SK-N-SH (cell line): ENCODE measurements around the gene KLHL8. TPM values are rescaled to one million over a fixed set of nuclear protein-coding genes. Genes with fewer than 3 reads are reported as not detected.
A peak's percentile ranks its signal among the peaks of the same experiment; 100 is the strongest.
"Not testable (repeated sequence)": the region's sequence is repeated elsewhere in the genome, so short reads cannot be mapped to it uniquely, and the experiment has no call there.

ENCODE experiments used
- CTCF ChIA-PET: fragments of 300-600, 350-600 bp; formaldehyde crosslinking; extraction: SDS; loops from one replicate; lab custom pipeline; 2021; lab: Yijun Ruan, JAX
- POLR2A ChIA-PET: fragments of 350-600 bp; sonication (Branson Sonifier 250); formaldehyde crosslinking; extraction: SDS; loops from one replicate; lab custom pipeline; 2020; ENCODE audit warnings: antibody characterized with exemption, inconsistent platforms; lab: Yijun Ruan, JAX
- DNase-seq: peaks from one replicate; pipeline ENCODE4 v3.0.0; 2012
- H2AFZ ChIP-seq: fragments of 200-600 bp; sonication (generic); 2 replicates; pipeline ENCODE4 v1.8.1; 2016; ENCODE audit warnings: antibody characterized with exemption, mild to moderate bottlenecking, low read depth
- H3F3A ChIP-seq: fragments of 200-600 bp; sonication (generic); replicated peaks from 2 replicates; pipeline ENCODE3; 2016; ENCODE audit warnings: antibody characterized with exemption, mild to moderate bottlenecking; ENCODE audit not compliant: insufficient read depth
- H3K27ac ChIP-seq, 2 experiments: fragments of 200-500 bp in 1 of 2; fragments of 200-600 bp in 1 of 2; sonication (Bioruptor generic) in 1 of 2; sonication (generic), shearing (Covaris generic) in 1 of 2; 2 replicates each; pipeline versions ENCODE4 v1.5.1 to v1.6.1; 2014 to 2016; ENCODE audit warnings: low read depth in 2 of 2, inconsistent platforms in 1 of 2, low read length in 1 of 2, mild to moderate bottlenecking in 1 of 2, mixed read lengths in 1 of 2
- H3K27me3 ChIP-seq: fragments of 200-600 bp; sonication (generic), shearing (Covaris generic); 2 replicates; pipeline ENCODE4 v1.6.1; 2016; ENCODE audit warnings: mixed run types; ENCODE audit not compliant: insufficient read depth
- H3K36me3 ChIP-seq, 2 experiments: fragments of 200-500 bp in 1 of 2; fragments of 200-600 bp in 1 of 2; sonication (Bioruptor generic) in 1 of 2; sonication (generic) in 1 of 2; replicated peaks in 1 of 2; 2 replicates each; pipeline versions ENCODE3 to v1.5.1; 2014 to 2016; ENCODE audit warnings: low read length in 1 of 2, mild to moderate bottlenecking in 1 of 2; ENCODE audit not compliant: insufficient read depth in 2 of 2, control insufficient read depth in 1 of 2
- H3K4me1 ChIP-seq, 2 experiments: fragments of 200-500 bp in 1 of 2; fragments of 200-600 bp in 1 of 2; sonication (Bioruptor generic) in 1 of 2; sonication (generic), shearing (Covaris generic) in 1 of 2; 2 replicates each; pipeline versions ENCODE4 v1.5.1 to v1.6.1; 2014 to 2016; ENCODE audit warnings: low read depth in 1 of 2, low read length in 1 of 2, mixed run types in 1 of 2; ENCODE audit not compliant: insufficient read depth in 2 of 2, control insufficient read depth in 1 of 2
- H3K4me2 ChIP-seq: fragments of 200-600 bp; sonication (generic), shearing (Covaris generic); 2 replicates; pipeline ENCODE4 v1.6.1; 2017; ENCODE audit warnings: mixed run types
- H3K4me3 ChIP-seq, 2 experiments: fragments of 200-500 bp in 1 of 2; fragments of 200-600 bp in 1 of 2; sonication (Bioruptor generic) in 1 of 2; sonication (generic), shearing (Covaris generic) in 1 of 2; 2 replicates each; pipeline versions ENCODE4 v1.5.1 to v1.8.1; 2014 to 2016; ENCODE audit warnings: low read depth in 2 of 2, inconsistent platforms in 1 of 2, low read length in 1 of 2, mild to moderate bottlenecking in 1 of 2, mixed read lengths in 1 of 2, moderate library complexity in 1 of 2
- H3K79me2 ChIP-seq: fragments of 200-600 bp; sonication (generic); 2 replicates; pipeline ENCODE4 v1.8.1; 2017; ENCODE audit warnings: mild to moderate bottlenecking; ENCODE audit not compliant: insufficient read depth
- H3K9ac ChIP-seq: fragments of 200-600 bp; sonication (generic); 2 replicates; pipeline ENCODE4 v1.6.1; 2017; ENCODE audit warnings: mixed run types
- H3K9me2 ChIP-seq: fragments of 200-600 bp; sonication (generic); 2 replicates; pipeline ENCODE4 v1.6.1; 2017; ENCODE audit warnings: mixed run types
- H3K9me3 ChIP-seq: fragments of 200-600 bp; sonication (generic); 2 replicates; pipeline ENCODE4 v1.6.1; 2017; ENCODE audit warnings: mixed run types, mild to moderate bottlenecking, moderate library complexity
- H4K20me1 ChIP-seq: fragments of 200-600 bp; sonication (generic); 2 replicates; pipeline ENCODE4 v1.6.1; 2017; ENCODE audit warnings: mild to moderate bottlenecking, mixed run types; ENCODE audit not compliant: insufficient read depth
- CTCF ChIP-seq: fragments of 200-600 bp; sonication (generic); IDR thresholded peaks from 2 replicates; pipeline ENCODE4 v1.6.1; 2017; ENCODE audit warnings: antibody characterized with exemption, mild to moderate bottlenecking, moderate library complexity
- IRF3 ChIP-seq: fragments of 150-350 bp; IDR thresholded peaks from 2 replicates; pipeline ENCODE4 v1.6.1; 2016; ENCODE audit warnings: mild to moderate bottlenecking, low read depth, low read length
- MAX ChIP-seq: IDR thresholded peaks from 2 replicates; pipeline ENCODE4 v1.4.0; 2012; ENCODE audit warnings: low read depth
- MXI1 ChIP-seq: IDR thresholded peaks from 2 replicates; pipeline ENCODE4 v1.6.1; 2012; ENCODE audit warnings: mild to moderate bottlenecking, low read depth, low read length, improper control_type of control experiment
- RAD21 ChIP-seq: IDR thresholded peaks from 2 replicates; pipeline ENCODE4 v1.6.1; 2012; ENCODE audit warnings: mild to moderate bottlenecking, low read length
- RFX5 ChIP-seq: IDR thresholded peaks from 2 replicates; pipeline ENCODE4 v1.6.1; 2012; ENCODE audit warnings: mild to moderate bottlenecking, improper control_type of control experiment, low read length
- SIN3A ChIP-seq: IDR thresholded peaks from 2 replicates; pipeline ENCODE4 v1.6.1; 2012; ENCODE audit warnings: low read depth, mild to moderate bottlenecking, low read length, moderate library complexity, borderline replicate concordance
- TAF1 ChIP-seq: IDR thresholded peaks from 2 replicates; pipeline ENCODE4 v1.6.1; 2012; ENCODE audit warnings: low read depth, mild to moderate bottlenecking, low read length, moderate library complexity, borderline replicate concordance
- WGBS: methylation state at CpG from one replicate; pipeline ENCODE4 v1.1.6; 2017; ENCODE audit warnings: low lambda C conversion rate; 5-methylcytosine and 5-hydroxymethylcytosine counted together
- polyA plus RNA-seq, 3 experiments: library from polyadenylated mRNA; depleted of rRNA; stranded (reverse); fragments of >200 nt; gene quantifications; 2 replicates each; pipeline ENCODE4 v1.2.3, GENCODE V29; 2012

The KLHL8 gene
- polyA plus RNA-seq, 1 of the 3 experiments (the other 2 are of a cell fraction), result 2.4 TPM

GRCh38 chr4:87219632-87220093 is 755 bp downstream of the KLHL8 start:
- POLR2A ChIA-PET, result no interaction called here
- H3K9me2 ChIP-seq, result no peaks in the 10 kb centered on the region
- no peak for DNase-seq

GRCh38 chr4:87217235-87217763 is 3.1 kb downstream of the KLHL8 start:
- POLR2A ChIA-PET, H3K9ac ChIP-seq, H3K27ac ChIP-seq, H3K4me1 ChIP-seq, H3K27me3 ChIP-seq, H4K20me1 ChIP-seq, H3K4me3 ChIP-seq, DNase-seq, H3K4me2 ChIP-seq, H3K9me3 ChIP-seq, H3K9me2 ChIP-seq, H3K36me3 ChIP-seq, H2AFZ ChIP-seq: not testable (repeated sequence)
- CTCF ChIA-PET, result interaction anchor here (0.9 to 3.7 kb wide), 4 partner anchors 7 to 69 kb away, joined by 3 to 11 read pairs (median 4); no protein-coding TSS in a partner anchor
- Histone ChIP-seq H3F3A (peaks cover 12% of the 10 kb centered on the region), H3K79me2 (peaks cover 51% of the 10 kb centered on the region)
- WGBS, result 95% methylated on average over 6 of the region's 6 CpGs

More at GRCh38 chr4:87219632-87220093, 755 bp downstream of the KLHL8 start:
- Histone ChIP-seq H3K36me3 (no peaks in the 10 kb centered on the region), H3K27me3 (no peaks in the 10 kb centered on the region), H3K9me3 (no peaks in the 10 kb centered on the region), H3K27ac (peak overlapping the region; percentile 79 to 94), H3K4me3 (peak overlapping the region; percentile 91 to 98), H3K79me2 (peaks cover 46% of the 10 kb centered on the region), H3K9ac (peak overlapping the region; percentile 80), H3K4me1 (peaks cover 0 to 2% of the 10 kb centered on the region in 2 experiments; a peak in 1 of 4 replicates), H3K4me2 (peak overlapping the region; percentile 91), H4K20me1 (no peaks in the 10 kb centered on the region), H2AFZ (peak overlapping the region; percentile 90), H3F3A (peaks cover 12% of the 10 kb centered on the region)
- TF ChIP-seq CTCF (peak; percentile 43), MAX (0 out of 2 replicates have a peak, but pooled peaks have one; percentile 10), IRF3 (no peak), RAD21 (no peak), MXI1 (0 out of 2 replicates have a peak, but pooled peaks have one; percentile 50), TAF1 (no peak), RFX5 (no peak), SIN3A (peak; percentile 25; the same call in 1 of the 2 replicates)
- CTCF ChIA-PET, result interaction anchor here (0.7 to 3.7 kb wide), 18 partner anchors 9 to 714 kb away, joined by 3 to 19 read pairs (median 4); no protein-coding TSS in a partner anchor
- 7% methylated on average over 4 of the region's 40 CpGs for WGBS
